HG02885 (cell line): ENCODE results near the gene GTPBP6.
"Not testable (repeated sequence)": the region's sequence is repeated elsewhere in the genome, so short reads cannot be mapped to it uniquely, and the experiment has no call there.

ENCODE experiments used
- ATAC-seq: cut with Tn5 transposase; IDR thresholded peaks from one replicate; pipeline ENCODE4 v1.9.1; 2021; ENCODE audit warnings: mild to moderate bottlenecking; ENCODE audit not compliant: unreplicated experiment, poor library complexity

GTPBP6 gene

DNA sequence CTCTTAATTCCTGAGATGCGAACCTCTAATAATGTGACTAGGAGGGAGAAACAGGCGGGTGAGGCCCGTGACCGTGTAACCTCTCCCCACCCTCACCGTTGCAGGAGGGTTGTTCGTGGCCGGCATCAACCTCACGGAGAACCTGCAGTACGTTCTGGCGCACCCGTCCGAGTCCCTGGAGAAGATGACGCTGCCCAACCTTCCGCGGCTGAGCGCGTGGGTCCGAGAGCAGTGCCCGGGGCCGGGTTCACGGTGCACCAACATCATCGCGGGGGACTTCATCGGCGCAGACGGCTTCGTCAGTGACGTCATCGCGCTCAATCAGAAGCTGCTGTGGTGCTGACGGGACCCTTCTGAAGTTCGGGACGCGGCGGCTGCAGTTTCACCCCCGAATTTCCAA lies 19.6 kb downstream of the GTPBP6 start:
- ATAC-seq = no peak

DNA sequence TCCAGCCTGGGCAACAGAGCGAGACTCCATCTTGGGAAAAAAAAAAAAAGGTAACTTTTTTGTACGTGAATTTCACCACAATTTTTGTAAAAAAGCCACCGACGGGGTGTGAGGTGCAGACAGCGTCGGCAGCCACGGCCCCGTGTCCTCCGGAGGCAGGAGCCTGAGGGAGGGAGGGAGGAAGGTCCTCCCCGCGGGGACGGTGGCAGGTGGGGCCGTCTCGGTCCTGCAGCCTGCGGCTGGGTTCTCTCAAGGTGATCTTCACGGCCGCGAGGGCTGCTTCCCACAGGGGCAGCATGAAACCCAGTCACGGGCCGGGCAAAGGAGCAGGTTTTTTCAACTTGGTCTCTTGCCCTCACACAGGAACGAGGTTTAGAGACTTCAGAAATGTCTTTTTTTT lies 23.5 kb downstream of the GTPBP6 start:
- no peak for ATAC-seq

DNA sequence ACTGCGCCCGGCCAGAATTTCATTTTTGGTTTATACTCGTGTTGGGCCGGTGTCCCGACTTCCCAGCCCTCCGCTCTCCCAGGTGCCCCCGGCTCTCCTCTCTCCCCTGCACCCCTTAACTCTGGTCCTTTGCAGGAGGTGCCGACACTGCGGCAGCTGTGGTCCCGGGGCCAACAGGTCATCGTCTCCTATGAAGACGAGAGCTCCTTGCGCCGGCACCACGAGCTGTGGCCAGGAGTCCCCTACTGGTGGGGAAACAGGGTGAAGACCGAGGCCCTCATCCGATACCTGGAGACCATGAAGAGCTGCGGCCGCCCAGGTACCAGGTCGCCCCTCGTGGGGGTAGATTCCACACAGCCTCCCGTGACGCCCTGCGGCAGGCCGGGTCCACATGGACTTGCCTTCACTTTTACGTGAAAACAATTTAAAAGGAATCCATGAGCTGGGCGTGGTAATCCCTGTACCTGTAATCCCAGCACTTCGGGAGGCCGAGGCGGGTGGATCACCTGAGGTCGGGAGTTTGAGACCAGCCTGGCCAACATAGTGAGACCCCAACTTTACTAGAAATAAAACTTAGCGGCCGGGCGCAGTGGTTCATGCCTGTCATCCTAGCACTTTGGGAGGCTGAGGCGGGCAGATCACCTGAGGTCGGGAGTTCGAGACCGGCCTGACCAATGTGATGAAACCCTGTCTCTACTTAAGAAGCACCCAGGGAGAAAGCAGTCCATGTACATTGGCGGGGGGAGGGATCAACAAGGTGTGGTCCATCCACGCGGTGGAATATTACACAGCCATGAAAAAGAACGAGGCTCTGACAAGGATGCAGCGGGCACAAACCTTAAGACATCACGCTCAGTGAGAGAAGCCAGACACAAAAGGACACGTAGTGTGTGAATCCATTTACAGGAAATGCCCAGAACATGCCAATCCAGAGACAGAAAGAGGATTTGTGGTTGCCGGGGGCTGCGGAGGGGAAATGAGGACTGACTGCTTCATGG lies 25.4 kb downstream of the GTPBP6 start:
- no peak for ATAC-seq

DNA sequence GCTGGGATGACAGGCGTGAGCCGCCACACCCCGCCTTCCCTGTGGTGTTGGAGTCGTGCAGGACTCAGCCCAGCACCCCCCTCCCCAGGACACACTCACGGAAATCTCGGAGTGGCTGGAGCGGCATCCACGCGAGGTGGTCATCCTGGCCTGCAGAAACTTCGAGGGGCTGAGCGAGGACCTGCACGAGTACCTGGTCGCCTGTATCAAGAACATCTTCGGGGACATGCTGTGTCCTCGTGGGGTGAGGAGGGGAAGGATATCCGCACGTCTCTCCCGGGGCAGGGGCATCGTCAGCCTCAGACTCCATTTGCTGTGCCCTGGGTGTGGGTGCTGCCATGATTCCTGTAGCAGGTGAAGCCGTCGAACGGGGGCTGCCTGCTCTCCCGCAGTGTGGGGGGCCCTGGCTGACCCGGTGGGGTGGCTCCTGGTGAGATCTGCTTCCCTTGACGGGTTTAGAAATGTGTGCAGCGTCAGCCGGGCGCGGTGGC lies 27.1 kb downstream of the GTPBP6 start:
- no peak for ATAC-seq

DNA sequence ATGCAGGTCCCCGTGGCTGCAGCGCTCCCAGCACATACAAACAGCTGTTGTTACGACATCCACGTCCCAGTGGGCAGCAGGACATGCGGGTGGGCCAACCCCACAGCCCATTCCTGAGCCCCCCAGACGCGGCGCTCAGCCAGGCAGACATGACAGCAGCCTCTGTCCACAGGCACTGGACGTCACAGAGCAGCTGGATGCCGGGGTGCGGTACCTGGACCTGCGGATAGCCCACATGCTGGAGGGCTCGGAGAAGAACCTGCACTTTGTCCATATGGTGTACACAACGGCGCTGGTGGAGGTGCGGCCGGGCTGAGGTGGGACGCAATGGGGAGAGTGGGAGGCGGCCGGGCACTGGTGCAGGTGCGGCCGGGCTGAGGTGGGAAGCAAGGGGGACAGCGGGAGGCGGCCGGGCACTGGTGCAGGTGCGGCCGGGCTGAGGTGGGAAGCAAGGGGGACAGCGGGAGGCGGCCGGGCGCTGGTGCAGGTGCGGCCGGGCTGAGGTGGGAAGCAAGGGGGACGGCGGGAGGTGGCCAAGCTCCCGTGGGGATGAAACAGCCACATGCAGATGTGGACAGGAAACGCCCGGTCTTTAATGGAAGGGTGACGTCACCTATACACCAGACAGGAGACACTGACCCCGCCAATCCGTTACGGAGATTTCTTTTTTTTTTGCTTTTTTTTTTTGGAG lies 28.0 kb downstream of the GTPBP6 start:
- ATAC-seq = no peak

DNA sequence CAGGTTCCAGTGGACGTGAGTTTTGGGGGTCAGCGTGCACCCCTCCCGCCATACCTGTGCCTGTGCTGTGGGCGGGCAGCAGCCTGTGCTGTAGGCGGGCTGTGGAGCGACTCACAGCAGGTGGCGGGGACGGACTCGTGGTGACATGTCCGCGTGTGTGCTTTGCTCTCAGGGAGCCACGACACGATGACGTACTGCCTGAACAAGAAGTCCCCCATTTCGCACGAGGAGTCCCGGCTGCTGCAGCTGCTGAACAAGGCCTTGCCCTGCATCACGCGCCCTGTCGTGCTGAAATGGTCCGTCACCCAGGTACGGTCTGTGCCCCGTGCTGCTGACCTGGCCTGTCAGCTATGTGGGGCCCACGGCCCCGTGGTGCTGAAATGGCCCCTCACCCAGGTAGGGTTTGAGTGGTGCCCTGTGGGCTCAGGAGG lies 30.0 kb downstream of the GTPBP6 start:
- ATAC-seq = no peak

DNA sequence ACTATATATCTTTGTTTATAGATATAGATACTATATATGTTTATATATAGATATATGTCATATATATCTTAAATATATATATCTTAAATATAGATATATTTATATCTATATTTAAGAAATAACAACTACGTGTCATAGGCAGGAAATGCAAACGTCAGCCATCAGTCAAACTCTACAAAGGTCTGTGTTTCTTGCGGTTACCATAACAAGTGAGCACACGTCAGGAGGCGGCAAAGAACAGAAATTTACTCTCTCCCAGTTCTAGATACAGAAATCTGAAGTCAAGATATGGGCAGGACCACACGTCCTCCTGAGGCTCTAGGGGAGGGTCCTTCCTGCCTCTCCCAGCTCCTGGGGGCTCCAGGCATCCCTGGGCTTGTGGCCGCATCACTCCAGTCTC lies 30.9 kb downstream of the GTPBP6 start:
- no peak for ATAC-seq

DNA sequence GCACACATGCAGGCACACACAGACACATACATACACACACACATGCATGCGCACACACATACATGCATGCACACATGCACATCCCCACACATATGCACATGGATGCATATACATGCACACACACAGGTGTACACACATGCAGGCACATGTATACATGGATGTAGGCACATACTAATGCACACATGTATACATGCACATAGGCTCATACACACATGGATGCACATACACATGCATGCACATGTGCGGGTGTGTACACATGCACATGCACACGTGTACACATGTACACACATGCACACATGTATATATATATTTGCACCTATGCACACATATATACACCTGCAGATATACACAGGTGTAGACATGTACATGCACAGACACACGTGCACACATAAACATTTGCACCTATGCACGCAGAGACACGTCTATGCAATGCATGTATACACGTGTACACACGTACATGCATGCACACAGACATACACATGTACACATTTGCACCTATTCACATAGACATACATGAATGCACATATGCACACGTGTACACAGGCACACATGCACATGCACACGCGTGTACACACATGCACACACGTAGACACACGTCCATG lies 33.4 kb downstream of the GTPBP6 start:
- ATAC-seq = no peak

DNA sequence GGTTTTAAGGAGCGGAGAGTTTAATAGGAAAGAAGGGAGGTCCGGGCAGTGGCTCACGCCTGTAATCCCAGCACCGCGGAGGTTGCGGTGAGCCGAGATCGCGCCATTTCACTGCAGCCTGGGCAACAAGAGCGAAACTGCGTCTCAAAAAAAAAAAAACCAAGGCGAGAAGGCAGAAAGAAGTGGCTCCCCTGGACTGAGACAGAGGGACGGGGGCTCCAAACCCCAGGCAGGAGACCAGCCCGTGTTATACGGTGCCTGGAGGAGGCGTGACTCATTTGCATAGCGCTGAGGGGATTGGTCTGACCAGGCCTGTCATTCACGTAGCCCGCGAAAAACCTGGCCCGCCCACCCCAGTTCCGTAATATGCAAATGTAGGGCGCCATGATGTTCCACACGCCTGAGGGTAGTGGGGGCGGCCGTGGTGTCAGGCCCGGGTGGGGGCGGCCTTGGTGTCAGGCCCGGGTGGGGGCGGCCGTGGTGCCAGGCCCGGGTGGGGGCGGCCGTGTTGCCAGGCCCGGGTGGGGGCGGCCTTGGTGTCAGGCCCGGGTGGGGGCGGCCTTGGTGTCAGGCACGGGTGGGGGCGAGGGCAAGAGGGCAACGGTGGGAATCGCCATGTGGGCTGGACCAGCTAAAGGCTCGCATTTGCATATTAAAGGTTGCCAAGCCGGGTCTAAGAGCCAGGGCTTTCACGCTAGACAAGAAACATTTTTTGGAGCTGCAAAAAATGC lies 35.3 kb downstream of the GTPBP6 start:
- peak; percentile 99 for ATAC-seq

DNA sequence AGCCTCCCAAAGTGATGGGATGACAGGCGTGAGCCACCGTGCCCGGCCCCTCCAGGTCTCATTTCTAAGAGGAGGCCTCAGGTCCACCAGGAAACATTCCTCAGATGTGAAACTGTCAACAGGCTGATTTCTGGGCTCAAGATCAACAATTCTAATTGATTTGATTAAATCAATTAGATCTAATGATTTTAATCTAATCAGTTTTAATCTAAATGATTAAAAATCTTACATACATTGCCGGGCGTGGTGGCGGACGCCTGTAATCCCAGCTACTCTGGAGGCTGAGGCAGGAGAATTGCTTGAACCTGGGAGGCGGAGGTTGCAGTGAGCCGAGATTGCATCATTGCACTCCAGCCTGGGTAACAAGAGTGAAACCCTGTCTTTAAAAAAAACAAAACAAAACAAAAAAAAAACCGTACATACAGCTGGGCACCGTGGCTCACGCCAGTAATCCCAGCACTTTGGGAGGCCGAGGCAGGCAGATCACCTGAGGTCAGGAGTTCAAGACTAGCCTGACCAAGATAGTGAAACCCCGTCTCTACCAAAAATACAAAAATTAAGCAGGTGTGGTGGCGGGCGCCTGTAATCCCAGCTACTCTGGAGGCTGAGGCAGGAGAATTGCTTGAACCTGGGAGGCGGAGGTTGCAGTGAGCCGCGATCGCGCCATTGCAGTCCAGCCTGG lies 36.5 kb downstream of the GTPBP6 start:
- not testable (repeated sequence) for ATAC-seq

DNA sequence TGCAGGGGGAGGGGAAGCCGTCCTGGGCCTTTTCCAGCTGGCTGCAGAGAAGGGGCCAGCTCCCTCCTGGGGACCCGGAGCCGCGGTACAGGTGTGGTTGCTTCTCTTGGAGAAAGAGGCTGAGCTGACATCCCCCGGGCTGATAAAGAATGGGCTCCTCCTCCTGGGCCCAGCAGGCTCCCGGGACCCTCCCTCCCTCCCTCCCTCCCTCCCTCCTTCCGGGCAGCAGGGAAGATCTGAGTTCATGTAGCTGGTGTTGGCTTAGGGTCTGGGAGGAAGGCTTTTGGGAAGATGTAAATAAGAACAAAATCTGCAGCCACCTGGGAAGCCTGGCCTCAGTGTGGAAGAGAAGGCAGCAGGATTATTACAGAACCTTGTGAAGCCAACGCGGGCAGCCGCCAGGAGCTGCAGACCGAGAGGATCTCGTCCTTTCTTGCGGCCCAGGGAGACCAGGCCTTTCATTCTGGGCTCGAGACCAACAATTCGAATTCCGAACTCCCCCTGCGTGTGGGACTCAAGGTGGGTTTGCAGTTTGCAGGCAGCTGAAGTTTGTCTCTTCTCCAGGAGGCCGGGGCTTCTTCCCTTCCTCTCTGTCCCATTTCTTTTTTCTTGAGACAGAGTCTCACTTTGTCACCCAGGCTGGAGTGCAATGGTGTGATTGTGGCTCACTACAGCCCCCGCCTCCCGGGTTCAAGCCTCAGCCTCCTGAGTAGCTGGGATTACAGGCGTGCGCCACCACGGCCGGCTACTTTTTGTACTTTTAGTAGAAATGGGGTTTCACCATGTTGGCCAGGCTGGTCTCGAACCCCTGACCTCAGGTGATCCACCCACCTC lies 37.2 kb downstream of the GTPBP6 start, which contains the start of gene PLCXD1:
Gene PLCXD1 (plus strand): TSS at position 216 of the 834 bp plus-strand sequence. CDS start 2,807 bp downstream, outside the sequence.
- ATAC-seq = peak; percentile 19

DNA sequence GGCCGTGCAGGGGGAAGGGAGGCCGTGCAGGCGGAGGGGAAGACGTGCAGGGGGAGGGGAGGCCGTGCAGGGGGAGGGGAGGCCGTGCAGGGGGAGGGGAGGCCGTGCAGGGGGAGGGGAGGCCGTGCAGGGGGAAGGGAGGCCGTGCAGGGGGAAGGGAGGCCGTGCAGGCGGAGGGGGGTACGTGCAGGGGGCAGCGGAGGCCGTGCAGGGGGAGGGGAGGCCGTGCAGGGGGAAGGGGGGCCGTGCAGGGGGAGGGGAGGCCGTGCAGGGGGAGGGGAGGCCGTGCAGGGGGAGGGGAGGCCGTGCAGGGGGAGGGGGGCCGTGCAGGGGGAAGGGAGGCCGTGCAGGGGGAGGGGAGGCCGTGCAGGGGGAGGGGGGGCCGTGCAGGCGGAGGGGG lies 37.9 kb downstream of the GTPBP6 start:
- ATAC-seq = not testable (repeated sequence)

DNA sequence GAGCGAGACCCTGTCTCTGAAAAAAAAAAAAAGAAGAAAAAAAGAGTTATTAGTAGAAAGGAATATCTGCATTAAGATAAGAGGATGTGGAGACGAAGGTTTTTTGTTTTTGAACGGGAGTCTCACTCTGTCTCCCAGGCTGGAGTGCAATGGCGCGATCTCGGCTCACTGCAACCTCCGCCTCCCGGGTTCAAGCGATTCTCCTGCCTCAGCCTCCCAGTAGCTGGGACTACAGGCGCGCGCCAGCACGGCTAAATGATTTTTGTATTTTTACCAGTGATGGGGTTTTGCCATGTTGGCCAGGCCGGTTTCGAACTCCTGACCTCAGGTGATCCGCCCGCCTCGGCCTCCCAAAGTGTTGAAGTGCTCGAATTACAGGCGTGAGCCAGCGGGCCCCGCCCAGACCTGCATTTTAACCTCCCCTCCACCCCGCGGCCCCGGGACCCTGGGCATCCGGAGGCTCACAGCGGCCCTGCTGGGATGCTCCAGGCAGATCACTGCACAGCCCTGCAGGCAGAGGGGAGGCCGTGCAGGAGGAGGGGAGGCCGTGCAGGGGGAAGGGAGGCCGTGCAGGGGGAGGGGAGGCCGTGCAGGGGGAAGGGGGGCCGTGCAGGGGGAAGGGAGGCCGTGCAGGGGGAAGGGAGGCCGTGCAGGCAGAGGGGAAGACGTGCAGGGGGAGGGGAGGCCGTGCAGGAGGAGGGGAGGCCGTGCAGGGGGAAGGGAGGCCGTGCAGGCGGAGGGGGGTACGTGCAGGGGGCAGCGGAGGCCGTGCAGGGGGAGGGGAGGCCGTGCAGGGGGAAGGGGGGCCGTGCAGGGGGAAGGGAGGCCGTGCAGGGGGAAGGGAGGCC lies 38.6 kb downstream of the GTPBP6 start:
- not testable (repeated sequence) for ATAC-seq

DNA sequence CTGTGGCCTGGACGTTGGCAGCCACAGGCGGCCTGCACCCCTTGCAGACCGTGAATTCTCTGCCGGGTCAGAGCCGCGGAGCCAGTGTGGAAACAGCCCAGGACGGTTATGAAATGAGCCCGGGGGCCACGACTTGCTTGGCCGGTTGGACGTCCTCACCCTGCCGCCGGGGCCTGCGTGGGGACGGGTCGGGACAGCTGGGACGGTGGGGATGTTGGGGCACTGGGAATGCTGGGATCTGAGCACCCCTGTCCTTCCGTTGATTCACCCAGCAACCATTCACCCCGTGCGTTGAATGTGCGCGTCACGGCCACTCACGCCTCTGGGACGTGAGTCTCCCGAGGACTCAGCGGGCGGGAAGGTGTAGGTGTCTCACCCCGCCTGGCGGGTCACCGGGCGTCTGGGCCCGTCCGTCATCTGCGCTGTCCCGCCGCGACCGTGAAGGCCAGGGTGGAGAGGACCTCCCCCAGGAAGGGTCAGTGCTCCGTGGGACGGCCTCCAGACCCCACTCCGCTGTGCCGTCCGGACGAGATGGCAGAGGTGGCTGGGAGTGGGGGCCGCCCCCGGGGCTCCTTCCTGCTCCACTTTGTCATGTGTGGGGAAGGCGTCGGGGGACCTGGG lies 41.9 kb downstream of the GTPBP6 start:
- peak; percentile 40 for ATAC-seq

DNA sequence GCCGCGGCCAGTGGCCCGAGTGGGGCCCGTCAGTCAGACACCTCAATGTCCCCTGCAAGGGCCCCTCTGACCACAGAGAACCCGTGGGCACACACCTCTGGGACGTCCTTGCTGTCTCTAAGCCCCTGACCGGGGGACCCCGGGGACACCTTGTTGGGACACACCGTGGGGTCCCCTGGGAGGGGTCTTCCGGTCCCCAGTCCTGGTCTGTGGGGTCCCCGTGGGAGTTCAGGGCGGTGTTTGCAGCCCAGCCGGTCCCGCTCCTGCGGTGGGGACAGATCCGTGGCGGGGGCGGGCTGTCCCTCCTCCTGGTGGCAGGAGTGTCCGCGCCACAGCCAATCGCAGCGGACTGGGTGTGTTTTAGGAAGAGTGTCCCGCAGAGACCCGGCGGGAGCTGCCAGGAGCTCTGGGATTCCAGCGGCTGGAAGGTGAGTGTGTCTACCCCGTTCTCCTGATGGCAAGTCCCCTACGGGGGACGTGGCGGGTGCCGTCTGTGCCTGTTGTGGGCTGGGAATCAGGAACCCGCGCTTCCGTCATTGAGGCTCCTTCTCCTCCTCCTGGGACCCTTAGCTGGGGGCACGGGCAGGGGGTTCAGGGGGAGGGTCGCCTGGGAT lies 42.5 kb downstream of the GTPBP6 start:
- peak; percentile 78 for ATAC-seq

DNA sequence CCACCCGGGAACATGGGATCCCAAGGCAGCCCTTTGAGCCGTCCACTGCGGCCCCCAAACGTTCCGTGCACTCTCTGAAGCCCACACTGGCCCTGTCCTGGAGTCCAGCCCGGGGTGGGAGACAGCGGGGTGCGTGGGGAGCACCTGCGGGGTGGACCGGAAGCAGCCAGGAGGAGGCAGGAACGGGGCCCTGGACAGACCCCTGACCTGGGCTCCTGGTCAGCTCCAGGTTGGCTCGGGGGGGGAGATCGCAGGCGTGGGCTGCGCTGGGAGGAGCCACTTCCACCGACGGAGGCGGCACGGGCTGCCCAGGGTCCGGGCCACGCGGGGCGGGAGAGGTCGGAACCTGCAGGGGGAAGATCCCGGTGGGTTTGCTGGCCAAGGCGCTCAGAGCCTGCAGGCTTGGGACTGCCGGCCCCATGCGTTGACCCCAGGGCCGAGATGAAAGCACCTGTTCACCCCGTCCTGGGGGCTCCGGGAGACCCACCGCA lies 43.1 kb downstream of the GTPBP6 start:
- ATAC-seq = peak; percentile 30
